ENCODE data around the gene COL4A6. TPM values are rescaled to one million over a fixed set of nuclear protein-coding genes. Genes with fewer than 3 reads are reported as not detected.

Gene COL4A6
- total and polyA plus RNA-seq, 2 donors (not counting 3 experiments of a cell fraction or from before 2014, with no cell fraction given) = 0.49 to 0.62 TPM

DNA sequence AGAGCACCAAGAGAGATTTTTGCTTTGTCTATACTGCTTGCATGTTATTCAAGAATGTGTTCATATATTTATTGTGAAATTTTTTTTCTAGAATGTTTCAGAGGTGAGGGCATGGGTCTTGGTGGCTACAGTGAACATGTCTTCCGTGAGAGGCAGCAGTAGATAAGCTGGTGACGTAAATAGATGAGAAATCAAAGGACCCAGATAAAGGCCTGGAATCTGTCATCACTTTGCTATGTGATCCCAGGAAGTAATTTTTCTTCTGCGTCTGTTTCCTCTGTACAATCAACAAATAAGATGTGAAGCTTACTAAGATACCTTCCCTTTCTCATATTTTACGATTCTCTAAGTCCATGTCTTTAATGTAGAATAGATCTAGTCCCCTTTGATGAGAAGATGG, 129.1 kb downstream of the COL4A6 start:
- H2AFZ ChIP-seq (ENCODE audit: low read depth, low read length) = no peak overlapping the region
- CTCF ChIA-PET = no interaction called here
- no peaks in the 10 kb centered on the region for H3K79me2 ChIP-seq (ENCODE audit: control insufficient read depth, insufficient read depth, low read length)
- dilution Hi-C loops (cut with MboI; ENCODE audit: extremely low pct_ligation_motif_present, low sequenced_read_pairs) = no loop called here
- no peaks in the 10 kb centered on the region for H3K27me3 ChIP-seq (ENCODE audit: control insufficient read depth in 2 of 2, insufficient read depth in 2 of 2, low read length in 2 of 2)
- DNase-seq (ENCODE audit: low read depth, low spot score) = peak; percentile 19
- peak overlapping the region; percentile 23 for H3K27ac ChIP-seq (ENCODE audit: insufficient read depth, low read depth, low read length)
- BruUV-seq (replicated peaks) = no TSS peak
- TF ChIP-seq POLR2AphosphoS5 (IDR thresholded peaks at IDR 0.05; ENCODE audit: insufficient read depth, low read depth, low read length) (no peak), JUN (IDR thresholded peaks at IDR 0.05; ENCODE audit: borderline replicate concordance, insufficient read depth, insufficient read length, low read depth) (no peak), FOS (IDR thresholded peaks at IDR 0.05; ENCODE audit: borderline replicate concordance, insufficient read depth, low read length) (no peak), MYC (IDR thresholded peaks at IDR 0.05; ENCODE audit: low read depth, low read length) (no peak), EZH2 (IDR thresholded peaks at IDR 0.05; ENCODE audit: borderline replicate concordance, low read depth, low read length, severe bottlenecking) (no peak), CTCF (IDR thresholded peaks at IDR 0.05; ENCODE audit: extremely low read depth in 1 of 2, insufficient read depth in 1 of 2, low read depth in 1 of 2, low read length in 2 of 2) (no peak), POLR2A (IDR thresholded peaks at IDR 0.05; ENCODE audit: low read depth, low read length) (no peak), GATA2 (IDR thresholded peaks at IDR 0.05; ENCODE audit: insufficient read depth, insufficient read length, low read depth, low read length) (peak; percentile 48)
- TF ChIP-seq, protein P1, sequence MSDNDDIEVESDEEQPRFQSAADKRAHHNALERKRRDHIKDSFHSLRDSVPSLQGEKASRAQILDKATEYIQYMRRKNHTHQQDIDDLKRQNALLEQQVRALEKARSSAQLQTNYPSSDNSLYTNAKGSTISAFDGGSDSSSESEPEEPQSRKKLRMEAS (IDR thresholded peaks at IDR 0.05; ENCODE audit: insufficient read depth, insufficient read length) = no peak
- no peaks in the 10 kb centered on the region for H3K36me3 ChIP-seq (ENCODE audit: control insufficient read depth in 2 of 2, extremely low read depth in 1 of 2, insufficient read depth in 2 of 2, low read length in 2 of 2)
- H3K9me1 ChIP-seq (replicated peaks; ENCODE audit: control insufficient read depth, extremely low read depth, insufficient read depth, low read length) = no peaks in the 10 kb centered on the region
- FAIRE-seq = no peak
- intact Hi-C loops (cut with micrococcal nuclease) = loop anchor here (10.0 kb wide), 1 partner anchor 226 kb away; no protein-coding TSS in a partner anchor
- no peaks in the 10 kb centered on the region for H3K9me3 ChIP-seq (replicated peaks; ENCODE audit: control insufficient read depth, insufficient read depth, low read length)
- POLR2A ChIA-PET = no interaction called here
- no peak overlapping the region for H3K4me3 ChIP-seq (replicated peaks in 1 of 3; ENCODE audit: insufficient read depth in 1 of 3, low read depth in 1 of 3, low read length in 3 of 3)
- no peaks in the 10 kb centered on the region for H4K20me1 ChIP-seq (replicated peaks; ENCODE audit: control insufficient read depth, extremely low read depth, insufficient read depth, low read length)
- H3K4me2 ChIP-seq (ENCODE audit: insufficient read depth, low read length) = no peak overlapping the region
- no peak overlapping the region for H3K9ac ChIP-seq (replicated peaks; ENCODE audit: extremely low read depth, insufficient read depth, low read length)
- no peaks in the 10 kb centered on the region for H3K4me1 ChIP-seq (ENCODE audit: control insufficient read depth, extremely low read depth, insufficient read depth, low read length)

Measured in endothelial cell of umbilical vein (primary cell).